GM19193 (cell line): ENCODE measurements around the gene ADAMTS12.

Experiments used
- POLR2A ChIP-seq: IDR thresholded peaks from 4 replicates; pipeline ENCODE4 v1.6.1; 2011; ENCODE audit not compliant: insufficient read depth, insufficient read length; ENCODE audit errors: extremely low read depth

Gene ADAMTS12

GRCh38 chr5:33880319-33880718 is 11.5 kb downstream of the ADAMTS12 start:
- TF ChIP-seq POLR2A: no peak

GRCh38 chr5:33877449-33877848 is 14.3 kb downstream of the ADAMTS12 start:
- no peak for TF ChIP-seq POLR2A

DNA sequence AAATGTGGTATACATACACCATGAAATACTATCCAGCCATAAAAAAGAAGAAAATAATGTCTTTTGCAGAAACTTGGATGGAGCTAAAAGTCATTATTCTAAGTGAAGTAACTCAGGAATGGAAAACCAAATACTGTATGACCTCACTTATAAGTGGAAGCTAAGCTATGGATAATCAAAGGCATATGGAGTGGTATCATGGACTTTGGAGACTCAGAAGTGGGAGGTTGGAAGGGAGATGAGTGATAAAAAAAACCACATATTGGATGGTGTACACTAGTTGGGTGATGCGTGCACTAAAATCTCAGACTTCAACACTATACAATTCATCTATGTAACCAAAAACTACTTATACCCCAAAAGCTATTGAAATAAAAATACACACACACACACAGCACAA is 24.5 kb downstream of the ADAMTS12 start:
- no peak for TF ChIP-seq POLR2A

GRCh38 chr5:33857037-33857436 is 34.8 kb downstream of the ADAMTS12 start:
- no peak for TF ChIP-seq POLR2A

DNA sequence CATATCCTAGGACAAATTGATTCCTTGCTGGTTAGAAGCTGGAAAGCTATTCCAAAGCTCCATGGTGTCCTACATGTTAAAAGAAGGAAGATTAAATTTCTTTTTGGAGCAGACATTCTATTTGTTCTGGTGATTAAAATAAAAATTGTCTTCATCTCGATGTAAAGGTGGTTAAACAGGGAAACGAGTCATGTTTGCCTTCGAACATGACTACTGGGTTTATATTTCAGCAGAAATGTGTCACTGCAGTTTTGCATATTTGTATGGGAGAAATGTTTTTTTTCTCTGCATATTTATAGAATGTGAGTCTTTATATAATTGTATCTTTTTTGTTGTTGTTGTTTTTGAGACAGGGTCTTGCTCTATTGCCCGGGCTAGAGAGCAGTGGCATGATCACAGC is 36.4 kb downstream of the ADAMTS12 start:
- no peak for TF ChIP-seq POLR2A

- TF ChIP-seq POLR2A: no peak
These were observed 37.0 kb downstream of the ADAMTS12 start for GRCh38 chr5:33854733-33855151.

DNA sequence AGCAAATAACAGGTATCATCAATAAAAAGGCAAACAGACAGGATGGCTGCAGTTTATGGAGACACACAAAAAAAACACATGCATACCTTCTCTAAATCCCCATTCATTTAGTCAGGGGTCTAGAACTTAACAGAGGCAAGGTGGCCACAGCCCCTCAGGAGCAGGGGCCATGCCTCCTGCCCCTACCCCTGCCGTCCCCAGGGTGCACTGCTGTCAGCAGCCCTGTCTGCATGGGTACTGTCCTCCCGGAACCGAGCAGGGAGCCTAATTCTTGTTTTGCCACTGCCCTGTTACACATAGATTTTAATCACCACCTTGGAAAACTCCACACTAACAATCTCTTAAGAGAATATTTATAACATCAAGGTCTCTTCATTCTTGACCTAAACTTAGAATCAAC is 39.0 kb downstream of the ADAMTS12 start:
- no peak for TF ChIP-seq POLR2A

DNA sequence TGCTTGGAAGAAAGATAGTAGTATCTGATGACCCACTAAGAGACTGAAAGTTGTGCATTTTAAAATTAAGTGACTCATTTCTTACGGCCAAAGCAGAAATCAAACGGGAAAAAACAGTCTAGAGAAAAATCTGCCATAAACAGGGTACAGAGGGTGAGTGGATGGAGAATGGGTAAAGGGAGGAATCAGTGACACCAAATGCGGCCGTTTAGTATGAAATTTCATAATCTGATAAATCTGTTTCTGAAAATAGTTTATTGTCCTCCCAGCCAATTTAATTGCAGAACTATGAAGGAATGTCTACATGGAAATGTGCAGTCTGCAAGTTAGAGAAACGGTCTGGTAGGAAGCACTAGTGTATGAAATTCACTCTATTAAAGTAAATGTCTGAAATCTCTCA is 39.5 kb downstream of the ADAMTS12 start:
- no peak for TF ChIP-seq POLR2A

DNA sequence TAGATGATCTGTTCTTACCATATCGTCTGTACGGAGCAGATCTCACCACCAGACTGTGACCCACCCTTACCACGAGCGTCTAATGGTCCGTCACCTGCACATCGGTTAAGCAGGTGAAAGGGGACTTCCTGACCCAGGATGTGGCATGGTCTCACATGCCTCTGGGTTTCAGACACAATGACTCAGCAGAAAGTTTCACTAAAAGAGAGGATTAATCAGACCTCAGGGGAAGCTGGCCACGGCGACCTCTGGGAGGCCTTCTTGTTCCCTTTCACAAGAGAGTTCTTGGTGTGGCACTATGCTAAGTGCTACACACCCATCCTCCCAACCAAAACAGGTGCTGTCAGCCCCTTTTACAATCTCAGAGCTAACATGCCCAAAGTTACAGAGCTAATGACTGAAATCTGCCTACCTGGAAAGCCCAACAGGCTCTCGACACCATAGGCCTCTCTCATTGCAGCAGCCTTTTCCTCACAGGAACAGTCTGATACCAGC is 41.6 kb downstream of the ADAMTS12 start:
- TF ChIP-seq POLR2A: no peak

GRCh38 chr5:33848554-33848953 is 43.2 kb downstream of the ADAMTS12 start:
- no peak for TF ChIP-seq POLR2A

DNA sequence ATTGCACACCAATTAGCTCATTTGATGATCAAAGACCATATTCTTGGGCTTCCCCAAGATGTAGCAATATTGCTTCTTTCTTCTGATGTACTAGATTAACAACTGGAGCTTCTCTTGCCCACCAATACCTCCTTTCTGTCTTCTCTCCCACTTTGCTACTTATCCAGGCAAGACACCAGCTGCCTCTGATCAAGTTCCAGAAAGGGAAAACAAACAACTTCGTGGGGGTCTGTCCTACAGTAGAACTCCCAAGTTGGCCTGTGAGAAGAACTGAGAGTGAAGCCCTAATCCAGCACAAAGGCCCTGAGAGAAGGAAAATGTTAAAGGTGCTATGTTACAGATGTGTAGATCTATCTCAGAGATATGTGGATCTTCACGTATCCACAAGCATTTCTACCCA is 44.9 kb downstream of the ADAMTS12 start:
- no peak for TF ChIP-seq POLR2A

GRCh38 chr5:33843579-33843978 is 48.2 kb downstream of the ADAMTS12 start:
- no peak for TF ChIP-seq POLR2A

- no peak for TF ChIP-seq POLR2A
These were observed 49.3 kb downstream of the ADAMTS12 start for GRCh38 chr5:33842456-33842855.

DNA sequence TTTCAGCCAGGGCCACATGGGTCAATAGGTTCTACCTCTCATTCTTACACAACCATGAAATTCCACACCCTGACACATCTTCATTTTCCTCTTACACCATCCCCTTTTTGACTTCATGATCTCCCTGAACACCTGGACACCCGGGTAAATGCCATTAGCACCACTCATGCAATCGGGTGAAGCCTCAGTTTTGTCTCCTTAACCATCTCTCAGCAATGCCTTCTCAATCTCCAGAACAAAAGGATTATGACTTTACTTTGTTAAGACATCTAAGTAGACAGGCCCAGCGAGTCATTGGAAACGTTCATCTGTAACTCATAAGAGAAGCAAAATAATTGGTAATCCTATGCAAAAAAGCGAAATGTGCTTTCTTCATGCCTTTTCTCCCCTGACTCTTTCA is 49.9 kb downstream of the ADAMTS12 start:
- no peak for TF ChIP-seq POLR2A

GRCh38 chr5:33840927-33841547 is 50.8 kb downstream of the ADAMTS12 start:
- TF ChIP-seq POLR2A: peak; percentile 44

DNA sequence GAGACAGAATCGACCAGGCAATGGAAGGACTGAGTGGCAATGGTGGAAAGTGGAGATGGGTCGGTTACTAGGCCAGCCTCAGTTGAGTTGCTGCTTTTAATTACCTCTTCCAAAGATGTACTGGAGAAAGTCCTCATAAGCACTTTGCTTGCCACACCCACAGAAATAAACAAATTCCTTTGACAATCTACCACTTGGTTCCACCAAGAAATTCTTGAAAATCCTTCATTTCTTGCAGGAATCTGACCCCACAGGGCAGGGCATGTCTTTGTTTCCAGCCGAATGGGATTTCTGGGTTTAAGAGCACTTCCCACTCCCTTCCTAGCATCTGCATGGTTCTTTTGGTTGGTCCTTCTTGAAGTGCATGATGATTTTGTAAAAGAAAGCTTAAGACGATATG is 54.5 kb downstream of the ADAMTS12 start:
- TF ChIP-seq POLR2A: no peak

DNA sequence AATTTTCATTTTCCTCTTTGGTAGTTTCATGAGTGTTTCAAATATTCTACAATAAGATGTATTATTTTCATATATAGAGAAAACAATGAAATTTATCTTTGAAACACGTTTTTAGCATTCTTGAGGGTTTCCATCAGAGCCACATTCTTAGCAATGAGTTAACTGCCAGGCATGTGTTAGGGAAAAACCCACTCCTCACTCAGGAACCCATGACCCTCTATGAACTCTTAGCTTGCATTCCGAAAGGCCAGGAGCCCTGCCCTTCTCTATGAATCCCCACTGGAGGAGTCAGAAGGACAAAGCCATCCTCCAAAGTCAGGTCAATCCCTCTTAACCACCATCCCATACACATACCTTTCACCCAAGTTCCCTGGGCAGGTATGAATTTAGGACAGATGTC is 57.5 kb downstream of the ADAMTS12 start:
- no peak for TF ChIP-seq POLR2A
